NCI-H82 (cell line): ENCODE results near the gene EIF1.
A peak's percentile ranks its signal among the peaks of the same experiment; 100 is the strongest.
"Not testable (repeated sequence)": the region's sequence is repeated elsewhere in the genome, so short reads cannot be mapped to it uniquely, and the experiment has no call there.

Source experiments
- DNase-seq: peaks from one replicate; lab custom pipeline; 2025; lab: John Stamatoyannopoulos, UW

Gene EIF1

GRCh38 chr17:41688641-41689496 lies at the start of gene EIF1:
EIF1 (plus strand) TSS chr17:41688885; CDS start chr17:41689039, 154 bp downstream.
- DNase-seq: peak; percentile 100

DNA sequence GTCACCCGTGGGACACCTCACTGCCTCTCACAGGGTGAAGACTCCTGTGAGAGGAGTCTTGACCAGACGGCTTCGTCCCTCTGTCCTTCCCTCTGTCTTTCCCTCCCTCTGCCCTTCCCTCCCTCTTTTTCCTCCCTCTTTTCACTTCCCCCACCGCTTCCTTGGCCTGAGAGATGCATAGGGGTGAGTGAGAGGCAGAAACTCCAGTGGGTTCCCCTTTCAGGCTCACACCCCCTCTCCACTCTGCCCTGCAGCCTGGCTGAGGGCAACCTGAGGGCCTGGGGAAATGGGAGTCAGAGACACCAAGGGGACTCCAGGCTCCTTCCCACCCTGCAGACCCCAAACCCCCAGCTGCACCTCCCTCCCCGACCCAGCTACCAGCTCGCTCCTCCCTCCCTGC lies 49.7 kb upstream of the EIF1 start:
- DNase-seq: no peak

- no peak for DNase-seq
Measured at GRCh38 chr17:41639492-41640473, 48.9 kb upstream of the EIF1 start.

DNA sequence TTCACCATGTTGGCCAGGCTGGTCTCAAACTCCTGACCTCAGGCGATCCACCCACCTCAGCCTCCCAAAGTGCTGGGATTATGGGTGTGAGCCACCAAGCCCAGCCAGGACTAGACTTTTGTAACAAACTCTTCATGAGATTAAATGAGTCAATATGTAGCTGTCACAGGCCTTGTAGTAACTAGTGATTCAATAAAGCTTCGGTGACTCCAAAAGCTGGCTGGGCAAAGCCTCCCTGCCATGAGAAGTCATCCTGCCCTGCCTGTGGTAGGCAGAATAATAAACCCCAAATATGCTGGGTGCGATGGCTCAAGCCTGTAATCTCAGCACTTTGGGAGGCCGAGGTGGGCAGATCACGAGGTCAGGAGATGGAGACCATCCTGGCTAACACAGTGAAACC lies 48.1 kb upstream of the EIF1 start:
- not testable (repeated sequence) for DNase-seq

GRCh38 chr17:41642252-41643156 lies 46.2 kb upstream of the EIF1 start:
- no peak for DNase-seq

DNA sequence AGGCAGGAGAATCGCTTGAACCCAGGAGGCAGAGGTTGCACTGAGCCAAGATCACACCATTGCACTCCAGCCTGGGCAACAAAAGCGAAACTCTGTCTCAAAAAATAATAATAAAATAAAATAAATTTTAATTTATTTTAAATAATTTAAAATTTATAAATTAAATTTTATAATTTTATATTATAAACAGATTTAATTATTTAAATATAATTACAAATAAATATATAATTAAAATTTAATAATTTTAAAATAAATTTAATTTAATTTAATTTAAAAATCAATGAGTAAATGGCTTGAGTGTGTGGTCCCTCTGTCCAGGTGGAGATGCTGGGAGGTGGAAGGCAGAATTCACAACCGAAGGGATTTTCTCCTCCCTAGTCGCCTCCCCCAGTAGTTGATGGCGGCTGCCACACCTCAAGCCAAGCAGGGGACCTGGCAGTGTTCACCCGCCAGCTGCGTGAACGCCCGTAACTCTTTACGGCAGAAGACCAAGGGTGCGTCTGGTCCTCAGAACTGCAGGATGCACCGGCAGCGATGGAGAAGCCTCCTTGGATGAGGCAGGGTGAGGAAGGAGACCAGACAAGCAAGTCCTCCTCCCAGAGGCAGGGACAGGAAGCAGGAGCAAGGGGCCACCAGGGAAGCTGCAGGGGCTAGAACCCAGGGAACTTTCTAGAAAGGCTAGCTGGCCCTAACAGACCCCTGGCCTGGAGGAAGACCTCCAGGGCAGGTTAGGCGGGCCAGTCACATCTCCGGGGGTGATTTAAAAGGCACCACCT lies 41.5 kb upstream of the EIF1 start:
- DNase-seq: no peak

- peak; percentile 81 for DNase-seq
Measured at GRCh38 chr17:41647940-41648410, 40.7 kb upstream of the EIF1 start.

- peak; percentile 87 for DNase-seq
Measured at GRCh38 chr17:41648411-41649195, 40.1 kb upstream of the EIF1 start.

DNA sequence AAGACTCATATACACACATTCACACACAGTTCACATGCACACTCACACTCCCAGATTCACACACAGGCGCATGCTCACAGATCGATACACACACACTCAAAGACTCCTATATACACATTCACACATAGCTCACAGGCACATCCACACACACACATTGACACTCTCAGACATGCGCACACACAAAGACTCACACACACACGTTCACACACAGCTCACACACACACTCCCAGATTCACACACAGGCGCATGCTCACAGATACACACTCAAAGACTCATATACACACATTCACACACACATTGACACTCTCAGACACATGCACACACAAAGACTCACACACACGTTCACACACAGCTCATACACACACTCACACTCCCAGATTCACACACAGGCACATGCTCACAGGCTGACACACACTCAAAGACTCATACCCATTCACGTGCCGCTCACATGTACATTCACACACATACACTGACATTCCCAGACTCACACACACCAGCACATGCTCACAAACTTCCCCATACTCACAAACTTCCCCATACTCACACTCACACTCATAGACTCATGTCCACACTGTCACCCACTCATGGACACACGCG lies 38.7 kb upstream of the EIF1 start:
- DNase-seq: no peak

- DNase-seq: no peak
Measured at GRCh38 chr17:41650794-41651624, 37.7 kb upstream of the EIF1 start.

GRCh38 chr17:41651625-41652460 lies 36.8 kb upstream of the EIF1 start:
- no peak for DNase-seq

GRCh38 chr17:41652461-41652970 lies 36.2 kb upstream of the EIF1 start:
- no peak for DNase-seq

- no peak for DNase-seq
Measured at GRCh38 chr17:41653421-41653820, 35.3 kb upstream of the EIF1 start.

GRCh38 chr17:41653892-41654677 lies 34.6 kb upstream of the EIF1 start:
- no peak for DNase-seq

- DNase-seq: no peak
Measured at GRCh38 chr17:41654678-41655607, 33.7 kb upstream of the EIF1 start.
